Duodenal mucosa (tissue), 2 donors: ENCODE results near the gene NBEA.
"Not testable (repeated sequence)": the region's sequence is repeated elsewhere in the genome, so short reads cannot be mapped to it uniquely, and the experiment has no call there.

ENCODE experiments used
- H3K27ac ChIP-seq: one replicate; pipeline ENCODE4 v1.7.0; 2013; ENCODE audit warnings: low read depth, low read length
- H3K27me3 ChIP-seq, 2 donors: one replicate each; pipeline ENCODE4 v1.7.0; 2013; ENCODE audit warnings: low read length in 2 of 2, control low read depth in 1 of 2; ENCODE audit not compliant: insufficient read depth in 2 of 2, control insufficient read depth in 1 of 2
- H3K36me3 ChIP-seq, 2 donors: one replicate each; pipeline ENCODE4 v1.7.0; 2013; ENCODE audit warnings: low read length in 2 of 2, control low read depth in 1 of 2; ENCODE audit not compliant: insufficient read depth in 2 of 2, control insufficient read depth in 1 of 2
- H3K4me1 ChIP-seq, 2 donors: one replicate each; pipeline ENCODE4 v1.7.0; 2013; ENCODE audit warnings: low read length in 2 of 2, control low read depth in 1 of 2; ENCODE audit not compliant: insufficient read depth in 2 of 2, control insufficient read depth in 1 of 2
- H3K4me3 ChIP-seq, 2 donors: one replicate each; pipeline ENCODE4 v1.7.0; 2013; ENCODE audit warnings: low read length in 2 of 2, low read depth in 1 of 2
- H3K9ac ChIP-seq, 2 donors: one replicate each; pipeline ENCODE4 v1.7.0; 2013; ENCODE audit warnings: low read length in 2 of 2, low read depth in 1 of 2
- H3K9me3 ChIP-seq, 2 donors: one replicate each; pipeline ENCODE4 v1.7.0; 2013; ENCODE audit warnings: low read length in 2 of 2, control low read depth in 1 of 2; ENCODE audit not compliant: control insufficient read depth in 1 of 2

Gene NBEA

DNA sequence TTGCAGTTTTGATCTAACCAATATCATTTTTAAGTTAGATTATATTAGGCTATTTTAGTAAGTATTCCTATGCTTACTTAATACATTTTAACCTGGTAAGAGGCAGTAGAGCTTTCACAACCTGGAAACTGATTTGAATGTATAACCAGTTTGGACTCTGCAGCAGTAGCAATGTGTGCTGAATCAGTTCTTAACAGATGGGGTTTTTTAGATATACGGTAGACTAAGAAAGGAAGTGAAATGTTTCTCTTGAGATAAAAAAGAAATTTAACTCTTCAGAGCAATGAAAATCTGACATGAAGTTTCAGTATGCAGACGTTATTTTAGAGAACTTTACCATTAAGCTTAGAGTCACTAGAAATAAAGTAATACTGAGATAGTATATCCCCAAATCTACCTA lies 2.7 kb downstream of the NBEA start:
- peaks cover 11 to 16% of the 10 kb centered on the region in 2 donors for H3K27me3 ChIP-seq

DNA sequence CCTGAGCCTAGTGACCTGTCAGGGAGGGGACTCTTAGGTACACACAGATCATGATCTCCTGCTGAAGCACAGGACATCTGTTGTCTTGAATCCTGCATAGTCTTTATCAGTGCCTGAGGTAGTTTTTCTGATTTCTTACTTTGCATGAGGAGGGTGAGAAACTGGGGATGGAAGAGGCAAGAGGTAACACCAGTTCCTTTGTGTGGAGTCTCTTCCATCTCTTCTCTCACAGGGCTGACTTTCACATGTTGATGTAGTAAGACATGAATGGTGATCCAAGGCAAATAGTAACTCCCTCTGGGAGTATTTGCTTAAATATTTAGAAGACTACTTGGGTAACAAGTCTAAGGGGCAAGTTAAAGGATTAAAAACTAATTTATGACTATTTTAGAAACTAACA lies 9.5 kb downstream of the NBEA start:
- H3K9me3 ChIP-seq = peaks cover 0 to 2% of the 10 kb centered on the region in 2 donors
- no peak overlapping the region for H3K4me3 ChIP-seq
- no peak overlapping the region for H3K27ac ChIP-seq
- H3K27me3 ChIP-seq = no peaks in the 10 kb centered on the region
- H3K4me1 ChIP-seq = no peaks in the 10 kb centered on the region
- H3K36me3 ChIP-seq = no peaks in the 10 kb centered on the region
- no peak overlapping the region for H3K9ac ChIP-seq

More for the DNA sequence above, 2.7 kb downstream of the NBEA start:
- no peaks in the 10 kb centered on the region for H3K9me3 ChIP-seq
- H3K9ac ChIP-seq = no peak overlapping the region
- no peak overlapping the region for H3K27ac ChIP-seq
- H3K36me3 ChIP-seq = no peaks in the 10 kb centered on the region
- H3K4me3 ChIP-seq = no peak overlapping the region
- peaks cover 0 to 8% of the 10 kb centered on the region in 2 donors for H3K4me1 ChIP-seq

DNA sequence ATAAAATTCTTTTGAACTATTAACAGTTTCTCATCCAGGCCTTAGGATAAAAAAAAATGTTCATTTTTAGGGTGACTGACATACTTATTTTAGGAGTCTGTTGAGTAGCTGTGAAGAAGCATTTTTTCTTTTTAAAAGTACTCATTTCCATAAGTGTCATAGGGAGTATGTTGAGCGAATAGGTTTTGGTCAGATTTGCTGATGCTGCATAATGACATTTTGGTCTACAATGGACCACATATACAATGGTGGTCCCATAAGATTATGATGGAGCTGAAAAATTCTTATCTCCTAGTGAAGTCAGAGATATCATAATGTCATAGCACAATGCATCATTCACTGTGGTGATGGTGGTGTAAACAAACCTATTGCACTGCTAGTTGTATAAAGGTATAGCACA lies 17.4 kb downstream of the NBEA start:
- H3K4me3 ChIP-seq = no peak overlapping the region
- H3K9ac ChIP-seq = no peak overlapping the region
- H3K36me3 ChIP-seq = no peaks in the 10 kb centered on the region
- H3K4me1 ChIP-seq = no peaks in the 10 kb centered on the region
- no peaks in the 10 kb centered on the region for H3K9me3 ChIP-seq
- no peak overlapping the region for H3K27ac ChIP-seq
- H3K27me3 ChIP-seq = no peaks in the 10 kb centered on the region

- no peak overlapping the region for H3K4me3 ChIP-seq
- no peaks in the 10 kb centered on the region for H3K36me3 ChIP-seq
- peaks cover 0 to 4% of the 10 kb centered on the region in 2 donors for H3K4me1 ChIP-seq
- no peaks in the 10 kb centered on the region for H3K9me3 ChIP-seq
- H3K9ac ChIP-seq = no peak overlapping the region
- no peak overlapping the region for H3K27ac ChIP-seq
- no peaks in the 10 kb centered on the region for H3K27me3 ChIP-seq
These were observed 22.5 kb downstream of the NBEA start for GRCh38 chr13:34964558-34964957.

- Histone ChIP-seq H3K27ac (no peak overlapping the region), H3K9me3 (no peaks in the 10 kb centered on the region), H3K4me3 (no peak overlapping the region), H3K36me3 (no peaks in the 10 kb centered on the region), H3K4me1 (peaks cover 0 to 4% of the 10 kb centered on the region in 2 donors), H3K9ac (no peak overlapping the region), H3K27me3 (no peaks in the 10 kb centered on the region)
These were observed 25.9 kb downstream of the NBEA start for GRCh38 chr13:34967851-34968562.

DNA sequence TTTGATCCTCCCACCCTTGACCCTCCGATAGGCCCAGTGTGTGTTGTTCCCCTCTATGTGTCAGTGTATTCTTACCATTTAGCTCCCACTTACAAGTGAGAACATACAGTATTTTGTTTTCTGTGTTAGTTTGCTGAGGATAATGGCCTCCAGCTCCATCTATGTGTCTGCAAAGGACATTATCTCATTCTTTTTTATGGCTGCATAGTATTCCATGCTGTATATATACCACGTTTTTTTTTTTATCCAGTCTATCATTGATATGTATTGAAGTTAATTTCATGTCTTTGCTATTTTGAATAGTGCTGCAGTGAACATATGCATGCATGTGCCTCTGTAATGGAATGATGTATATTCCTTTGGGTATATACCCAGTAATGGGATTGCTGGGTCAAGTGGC lies 27.5 kb downstream of the NBEA start:
- not testable (repeated sequence) for H3K9me3 ChIP-seq, H3K4me1 ChIP-seq, H3K27ac ChIP-seq, H3K9ac ChIP-seq, H3K4me3 ChIP-seq, H3K27me3 ChIP-seq, H3K36me3 ChIP-seq

DNA sequence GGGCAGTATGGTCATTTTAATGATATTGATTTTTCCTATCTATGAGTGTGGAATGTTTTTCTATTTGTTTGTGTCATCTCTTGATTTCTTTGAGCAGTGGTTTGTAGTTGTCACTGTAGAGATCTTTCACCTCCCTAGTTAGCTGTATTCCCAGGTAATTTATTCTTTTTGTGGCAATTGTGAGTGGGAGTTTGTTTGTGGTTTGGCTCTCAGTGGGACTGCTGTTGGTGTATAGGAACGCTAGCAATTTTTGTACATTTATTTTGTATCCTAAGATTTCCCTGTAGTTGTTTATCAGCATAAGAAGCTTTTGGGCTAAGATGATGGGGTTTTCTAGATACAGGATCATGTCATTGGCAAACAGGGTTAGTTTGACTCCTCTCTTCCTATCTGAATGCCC lies 28.9 kb downstream of the NBEA start:
- Histone ChIP-seq H3K9me3 (peaks cover 3 to 8% of the 10 kb centered on the region in 2 donors), H3K36me3 (no peaks in the 10 kb centered on the region), H3K27me3 (no peaks in the 10 kb centered on the region), H3K4me1 (peaks cover 0 to 4% of the 10 kb centered on the region in 2 donors), H3K27ac (no peak overlapping the region), H3K4me3 (no peak overlapping the region), H3K9ac (no peak overlapping the region)

DNA sequence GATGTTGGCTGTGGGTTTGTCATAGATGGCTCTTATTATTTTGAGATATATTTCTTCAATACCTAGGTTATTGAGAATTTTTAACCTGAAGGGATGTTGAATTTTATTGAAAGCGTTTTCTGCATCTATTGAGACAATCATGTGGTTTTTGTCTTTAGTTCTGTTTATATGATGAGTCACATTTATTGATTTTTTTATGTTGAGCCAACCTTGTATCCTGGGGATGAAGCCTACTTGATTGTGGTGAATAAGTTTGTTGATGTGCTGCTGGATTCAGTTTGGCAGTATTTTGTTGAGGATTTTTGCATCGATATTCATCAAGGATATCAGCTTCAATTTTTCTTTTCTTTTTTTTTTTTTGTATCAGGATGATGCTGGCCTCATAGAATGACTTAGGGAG lies 29.4 kb downstream of the NBEA start:
- Histone ChIP-seq H3K27me3 (no peaks in the 10 kb centered on the region), H3K9me3 (peaks cover 3 to 9% of the 10 kb centered on the region in 2 donors), H3K27ac (no peak overlapping the region), H3K4me1 (peaks cover 0 to 4% of the 10 kb centered on the region in 2 donors), H3K9ac (no peak overlapping the region), H3K4me3 (no peak overlapping the region), H3K36me3 (no peaks in the 10 kb centered on the region)

GRCh38 chr13:34985199-34985598 lies 43.1 kb downstream of the NBEA start:
- not testable (repeated sequence) for H3K4me1 ChIP-seq, H3K4me3 ChIP-seq, H3K27ac ChIP-seq, H3K27me3 ChIP-seq, H3K36me3 ChIP-seq, H3K9ac ChIP-seq
- H3K9me3 ChIP-seq = peaks cover 12 to 21% of the 10 kb centered on the region in 2 donors

DNA sequence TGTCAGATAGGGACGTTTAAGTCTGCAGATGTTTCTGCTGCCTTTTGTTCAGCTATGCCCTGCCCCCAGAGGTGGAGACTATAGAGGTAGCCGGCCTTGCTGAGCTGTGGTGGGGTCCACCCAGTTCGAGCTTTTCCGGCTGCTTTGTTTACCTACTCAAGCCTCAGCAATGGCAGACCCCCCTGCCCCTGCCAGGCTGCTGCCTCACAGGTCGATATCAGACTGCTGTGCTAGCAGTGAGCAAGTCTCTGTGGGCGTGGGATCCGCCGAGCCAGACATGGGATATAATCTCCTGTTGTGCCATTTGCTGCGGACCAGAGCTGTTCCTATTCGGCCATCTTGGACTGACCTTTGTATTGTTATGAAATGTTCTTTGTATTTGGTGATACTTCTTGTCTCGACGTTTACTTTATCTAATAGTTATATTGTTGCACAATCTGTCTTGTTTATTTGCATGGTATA lies 46.3 kb downstream of the NBEA start:
- H3K36me3 ChIP-seq = no peaks in the 10 kb centered on the region
- no peaks in the 10 kb centered on the region for H3K27me3 ChIP-seq
- no peak overlapping the region for H3K4me3 ChIP-seq
- no peak overlapping the region for H3K9ac ChIP-seq
- peaks cover 16 to 35% of the 10 kb centered on the region in 2 donors for H3K9me3 ChIP-seq
- no peak overlapping the region for H3K27ac ChIP-seq
- H3K4me1 ChIP-seq = no peaks in the 10 kb centered on the region
